Skin of body (tissue), 2 donors: Measurements from ENCODE around the gene AANAT. TPM values are rescaled to one million over a fixed set of nuclear protein-coding genes. Genes with fewer than 3 reads are reported as not detected.

Experiments used
- DNase-seq: peaks from one replicate; lab custom pipeline; 2025; lab: John Stamatoyannopoulos, UW
- total RNA-seq: library from RNA; depleted of rRNA; stranded (reverse); fragments of >200 nt; gene quantifications from one replicate; pipeline ENCODE4 v1.2.3, GENCODE V29; 2014

AANAT gene
- total RNA-seq, 1 donor from 2014 or later, result not detected

DNA sequence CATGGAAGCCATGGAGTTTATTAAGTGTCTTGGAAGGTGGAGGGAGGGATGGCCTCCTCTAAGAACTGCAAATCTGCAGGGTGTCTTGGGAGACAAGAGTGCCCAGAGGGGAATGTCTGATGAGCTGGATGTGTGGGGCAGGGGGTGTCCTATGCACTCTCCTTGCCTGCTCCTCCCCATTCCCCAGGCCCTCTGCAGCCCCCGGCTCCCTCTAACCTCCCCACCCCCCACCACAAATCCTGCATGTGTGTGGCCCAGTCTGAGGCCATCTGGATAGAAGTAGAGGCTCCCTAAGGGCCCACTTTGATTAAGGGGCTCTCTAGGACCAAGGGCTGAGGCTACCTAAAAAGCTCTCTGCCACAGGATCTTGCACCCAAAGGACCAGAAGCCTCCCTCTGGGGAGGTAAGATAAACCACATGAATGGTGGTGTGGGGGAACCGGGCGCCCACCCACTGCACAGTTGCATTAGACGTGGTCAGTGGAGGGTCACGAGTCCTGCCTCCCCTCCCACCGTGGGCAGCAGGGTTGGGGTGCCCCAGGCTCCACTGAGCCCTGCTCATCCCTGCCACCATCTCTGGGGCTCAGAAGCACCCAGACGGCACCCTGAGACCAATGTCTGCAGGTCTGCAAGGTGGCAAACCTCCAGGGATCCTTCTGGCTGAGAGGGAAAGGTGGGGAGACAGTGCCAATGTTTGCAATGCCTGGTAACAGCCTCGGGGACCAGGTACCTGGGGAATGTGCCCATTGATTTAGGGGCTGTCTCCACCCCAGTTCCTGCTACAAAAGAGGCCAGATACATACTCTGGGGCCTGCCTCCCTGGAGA, 618 bp downstream of the AANAT start:
- no peak for DNase-seq

DNA sequence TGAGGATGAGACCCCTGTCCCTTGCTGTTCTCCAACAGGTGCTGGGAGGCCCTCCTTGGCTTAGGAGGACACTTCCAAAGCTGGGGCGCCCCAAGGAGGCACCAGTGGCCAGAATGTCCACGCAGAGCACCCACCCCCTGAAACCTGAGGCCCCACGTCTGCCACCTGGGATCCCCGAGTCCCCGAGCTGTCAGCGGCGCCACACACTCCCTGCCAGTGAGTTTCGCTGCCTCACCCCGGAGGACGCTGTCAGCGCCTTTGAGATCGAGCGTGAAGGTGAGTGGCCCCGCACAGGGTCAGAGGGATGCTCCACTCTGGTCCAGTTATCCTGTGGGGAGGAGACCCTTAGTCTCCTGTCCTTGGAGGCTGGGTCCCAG, 1.2 kb downstream of the AANAT start:
- no peak for DNase-seq

DNA sequence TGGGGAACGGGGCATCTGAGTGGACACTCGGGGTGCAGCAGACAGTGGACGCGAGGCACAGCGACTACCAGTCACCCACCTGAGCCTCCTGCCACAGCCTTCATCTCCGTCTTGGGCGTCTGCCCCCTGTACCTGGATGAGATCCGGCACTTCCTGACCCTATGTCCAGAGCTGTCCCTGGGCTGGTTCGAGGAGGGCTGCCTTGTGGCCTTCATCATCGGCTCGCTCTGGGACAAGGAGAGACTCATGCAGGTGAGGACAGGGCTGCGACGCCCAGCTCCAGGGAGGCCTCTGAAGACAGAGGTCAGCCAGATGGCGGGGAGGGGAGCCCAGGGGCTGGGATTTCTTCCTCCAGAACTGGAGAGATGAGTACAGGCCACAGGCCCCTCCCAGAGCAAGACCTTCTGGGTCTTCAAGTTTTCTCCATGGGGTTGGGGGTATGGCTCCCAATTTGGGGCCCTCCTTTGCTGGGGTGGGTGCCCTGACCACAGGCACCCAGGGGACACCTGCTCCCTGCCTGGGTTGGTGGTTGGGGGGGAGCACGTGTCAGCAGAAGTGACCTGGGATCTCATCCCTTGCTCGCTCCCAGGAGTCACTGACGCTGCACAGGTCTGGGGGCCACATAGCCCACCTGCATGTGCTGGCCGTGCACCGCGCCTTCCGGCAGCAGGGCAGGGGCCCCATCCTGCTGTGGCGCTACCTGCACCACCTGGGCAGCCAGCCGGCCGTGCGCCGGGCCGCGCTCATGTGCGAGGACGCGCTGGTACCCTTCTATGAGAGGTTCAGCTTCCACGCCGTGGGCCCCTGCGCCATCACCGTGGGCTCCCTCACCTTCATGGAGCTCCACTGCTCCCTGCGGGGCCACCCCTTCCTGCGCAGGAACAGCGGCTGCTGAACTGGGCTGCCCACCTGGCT, 1.9 kb downstream of the AANAT start:
- no peak for DNase-seq

DNA sequence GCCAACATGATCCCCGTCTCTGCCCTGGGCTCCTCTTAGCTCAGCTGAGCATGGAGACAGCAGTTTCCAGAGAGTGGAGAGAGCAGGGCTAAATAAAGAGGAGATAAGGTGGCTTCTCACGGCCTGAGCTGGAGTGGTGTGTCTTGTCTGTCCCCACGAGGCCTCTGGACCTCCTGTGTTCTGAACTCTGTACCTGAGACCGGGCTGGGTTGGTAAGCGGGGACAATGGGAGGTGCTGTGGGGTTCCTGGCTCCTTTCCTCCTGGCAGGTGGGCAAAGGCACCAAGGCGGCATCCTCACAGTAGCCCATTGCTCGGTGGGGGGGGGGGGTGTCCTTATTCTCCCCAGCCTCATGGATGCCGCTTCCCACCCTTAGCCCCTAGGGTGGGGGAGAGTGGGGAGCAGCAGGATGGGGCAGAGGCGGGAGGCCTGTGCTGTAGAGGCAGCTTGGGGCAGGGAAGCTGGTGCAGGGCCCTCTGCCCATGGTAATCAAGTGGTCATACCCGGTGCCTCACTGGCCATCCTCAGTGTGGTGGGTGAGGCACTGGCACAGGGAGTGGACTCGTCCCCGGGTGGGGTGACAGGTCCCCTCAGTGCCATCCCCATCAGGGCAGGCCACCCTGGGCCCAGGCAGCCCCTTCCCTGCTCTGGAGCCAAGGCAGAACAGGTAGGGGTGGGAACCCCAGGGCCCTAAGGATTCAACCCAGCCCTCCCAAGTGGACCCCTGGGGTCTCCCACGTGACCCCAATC, 2.8 kb downstream of the AANAT start:
- no peak for DNase-seq

- no peak for DNase-seq
Measured at GRCh38 chr17:76471498-76472257, 4.3 kb downstream of the AANAT start.

DNA sequence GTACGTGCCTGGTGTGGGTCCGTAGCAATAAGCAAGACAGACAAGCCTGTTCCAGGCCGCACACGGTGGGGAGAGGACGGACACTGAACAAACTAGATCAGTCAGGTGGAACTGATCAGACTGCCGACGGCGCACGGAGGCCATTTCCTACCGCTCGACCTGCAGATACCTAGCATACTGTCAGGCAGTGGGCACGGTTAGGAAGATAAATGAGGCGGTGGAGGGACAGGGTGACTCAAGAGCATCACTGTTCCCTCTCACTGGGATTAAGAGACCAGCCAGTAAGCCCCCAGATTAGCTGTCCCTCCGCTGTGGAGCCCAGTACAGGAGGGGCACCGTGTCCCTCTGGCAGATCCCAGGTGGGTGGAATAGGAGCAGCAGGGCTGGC, 4.8 kb downstream of the AANAT start:
- DNase-seq, result no peak

DNA sequence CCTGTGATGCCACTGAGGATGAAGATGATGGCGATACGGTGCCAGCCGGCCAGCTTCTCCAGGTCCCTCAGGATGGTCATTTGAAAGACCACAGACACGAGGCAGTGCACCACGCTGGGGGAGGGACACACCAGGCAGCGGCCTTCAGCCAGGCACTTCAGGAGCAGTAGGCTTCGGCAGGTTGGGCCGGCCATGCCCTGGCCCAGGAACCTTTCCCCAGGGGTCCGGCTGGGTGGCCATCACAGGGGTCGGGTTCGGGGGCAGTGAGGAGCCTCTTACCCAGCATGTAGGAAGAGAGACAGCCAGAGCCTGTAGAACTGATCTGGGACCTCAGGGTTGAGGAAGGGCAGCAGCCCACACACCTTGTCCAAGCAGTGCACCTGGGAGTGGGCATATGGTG, 5.3 kb downstream of the AANAT start:
- no peak for DNase-seq

DNA sequence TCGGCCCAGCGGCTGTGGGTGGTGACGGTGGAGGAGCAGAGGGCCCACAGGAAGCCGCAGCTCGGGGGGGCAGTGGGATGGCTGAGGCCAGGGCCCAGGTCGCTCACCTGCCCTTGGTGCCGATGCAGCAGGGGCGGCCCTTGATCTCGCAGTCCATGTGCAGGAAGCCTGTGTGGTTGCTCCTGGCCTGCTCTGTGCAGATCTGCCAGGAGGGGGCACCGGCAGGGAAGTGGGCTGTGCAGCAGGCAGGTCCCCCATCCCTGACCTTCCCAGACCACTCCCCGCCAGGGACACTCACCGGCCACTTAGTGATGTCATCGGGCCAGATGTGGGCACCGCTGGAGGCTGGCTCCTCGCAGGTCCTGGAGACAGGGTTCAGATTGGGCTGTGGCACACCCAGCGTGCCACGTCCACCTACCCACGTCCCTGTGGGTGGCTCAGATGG, 6.2 kb downstream of the AANAT start:
- no peak for DNase-seq

DNA sequence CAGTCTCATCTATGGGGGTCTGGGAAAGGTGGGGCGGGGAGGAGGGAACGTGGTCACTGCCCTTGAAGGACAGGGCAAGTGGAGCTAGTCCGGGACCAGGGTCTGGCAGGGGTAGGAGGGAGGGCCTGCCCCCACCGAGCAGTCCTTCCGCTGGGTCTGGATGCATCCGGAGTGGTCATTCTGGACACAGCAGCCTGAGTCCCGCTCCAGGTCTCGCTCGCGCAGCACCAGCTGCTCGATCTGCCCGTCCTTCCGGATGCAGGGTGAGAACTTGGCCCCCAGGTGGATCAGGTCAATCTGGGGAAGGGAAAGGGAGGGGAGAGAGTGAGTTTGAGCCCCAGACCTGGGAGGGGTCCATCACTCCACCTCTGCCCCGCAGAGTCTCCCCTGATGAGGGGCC, 6.8 kb downstream of the AANAT start:
- DNase-seq, result no peak

DNA sequence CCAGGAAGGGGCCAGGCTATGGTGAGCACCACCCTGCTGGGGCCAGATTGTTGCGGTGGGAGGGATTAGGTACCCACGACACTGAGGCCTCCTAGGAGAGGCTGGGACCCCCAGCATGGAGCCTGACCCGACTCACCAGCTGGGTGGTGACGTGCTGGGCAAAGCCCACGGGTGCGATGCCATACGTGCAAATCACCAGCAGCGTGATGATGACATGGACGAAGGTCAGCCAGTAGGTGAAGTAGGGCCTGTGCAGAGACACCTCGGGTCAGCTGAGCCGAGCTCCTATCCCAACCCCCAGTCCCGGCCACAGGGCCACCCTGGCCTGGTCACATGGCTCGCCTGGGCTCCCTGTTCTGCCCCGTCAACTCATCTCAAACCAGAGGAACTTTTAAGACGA, 7.5 kb downstream of the AANAT start:
- no peak for DNase-seq

- DNase-seq, result no peak
Measured at GRCh38 chr17:76475302-76475701, 7.9 kb downstream of the AANAT start.

DNA sequence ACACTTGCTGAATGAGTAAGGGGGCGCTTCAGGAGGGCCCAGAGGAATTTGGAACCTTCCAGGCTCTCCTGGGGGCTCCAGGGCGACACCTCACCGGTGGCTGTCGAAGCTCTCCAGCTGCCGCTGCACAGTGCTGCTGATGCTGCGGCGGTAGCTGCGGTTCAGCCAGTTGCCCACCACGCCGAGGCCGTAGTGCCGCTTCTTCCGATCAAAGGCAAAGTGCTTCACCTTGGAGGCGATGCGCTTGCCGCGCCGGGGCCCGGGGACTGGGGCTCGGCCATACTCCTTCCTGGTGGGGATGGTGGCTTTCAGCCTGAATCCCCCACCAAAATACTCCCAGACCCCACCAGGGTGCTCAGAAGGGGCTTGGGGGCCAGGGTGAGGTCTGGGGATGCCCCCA, 9.3 kb downstream of the AANAT start:
- no peak for DNase-seq

- DNase-seq, result no peak
Measured at GRCh38 chr17:76477576-76477975, 10.2 kb downstream of the AANAT start.

GRCh38 chr17:76478097-76478496, 10.7 kb downstream of the AANAT start:
- no peak for DNase-seq

DNA sequence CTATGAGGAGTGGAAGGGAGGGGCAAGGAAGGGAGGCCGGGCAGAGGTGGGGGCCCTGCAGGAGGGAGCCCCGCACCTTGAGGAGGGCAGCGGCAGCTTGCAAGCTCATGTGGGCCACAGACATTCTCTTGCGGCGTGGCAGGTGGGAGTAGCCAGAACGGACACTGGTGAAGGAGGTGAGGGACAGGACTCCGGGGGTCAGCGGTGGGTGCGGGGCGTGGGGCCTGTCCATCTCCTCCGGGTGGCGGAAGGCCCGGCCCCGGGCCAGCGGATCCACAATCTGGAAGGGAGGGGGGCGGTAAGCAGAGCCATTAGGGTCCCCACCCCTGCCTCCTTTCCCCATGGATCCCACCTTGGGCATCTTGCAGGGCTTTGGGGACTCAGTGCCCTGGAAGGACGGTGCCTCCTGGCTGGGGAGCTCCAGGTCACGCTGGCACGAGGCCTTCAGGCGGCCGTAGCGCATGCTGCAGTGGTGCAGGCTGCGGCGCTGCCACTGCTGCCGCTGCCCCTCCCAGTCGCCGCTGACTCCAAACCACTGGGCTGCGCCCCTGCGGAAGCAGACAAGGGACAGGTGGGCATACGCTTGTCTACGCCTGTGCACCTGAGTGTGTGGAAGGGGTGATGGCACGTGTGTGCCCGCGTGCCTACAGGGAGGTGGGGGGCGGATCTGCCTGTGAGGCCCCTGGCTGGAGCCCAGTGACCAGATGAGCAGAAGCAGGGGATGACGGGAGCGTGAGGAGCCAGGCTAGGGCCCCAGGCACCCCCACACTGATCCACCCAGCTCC, 11.5 kb downstream of the AANAT start:
- no peak for DNase-seq

GRCh38 chr17:76479515-76480060, 12.2 kb downstream of the AANAT start:
- no peak for DNase-seq

DNA sequence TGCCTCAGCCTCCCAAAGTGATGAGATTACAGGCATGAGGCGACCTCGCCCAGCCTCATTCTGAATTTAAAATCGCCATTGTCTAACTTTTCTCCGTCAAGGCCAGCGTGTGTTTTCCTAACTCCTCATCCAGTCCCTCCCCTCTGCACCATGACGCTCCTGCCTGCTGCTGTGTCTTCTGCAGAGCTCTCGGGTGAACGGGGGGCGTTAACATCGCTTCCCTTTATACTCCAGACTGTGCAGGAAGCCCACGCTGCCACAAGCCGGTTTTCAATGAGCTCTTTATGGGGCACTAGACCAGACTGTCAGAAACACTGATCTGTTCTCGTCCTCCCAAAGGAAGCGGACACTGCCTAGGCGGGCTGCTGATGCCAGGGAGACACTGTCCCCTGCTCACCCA, 13.2 kb downstream of the AANAT start:
- peak; percentile 22 for DNase-seq

DNA sequence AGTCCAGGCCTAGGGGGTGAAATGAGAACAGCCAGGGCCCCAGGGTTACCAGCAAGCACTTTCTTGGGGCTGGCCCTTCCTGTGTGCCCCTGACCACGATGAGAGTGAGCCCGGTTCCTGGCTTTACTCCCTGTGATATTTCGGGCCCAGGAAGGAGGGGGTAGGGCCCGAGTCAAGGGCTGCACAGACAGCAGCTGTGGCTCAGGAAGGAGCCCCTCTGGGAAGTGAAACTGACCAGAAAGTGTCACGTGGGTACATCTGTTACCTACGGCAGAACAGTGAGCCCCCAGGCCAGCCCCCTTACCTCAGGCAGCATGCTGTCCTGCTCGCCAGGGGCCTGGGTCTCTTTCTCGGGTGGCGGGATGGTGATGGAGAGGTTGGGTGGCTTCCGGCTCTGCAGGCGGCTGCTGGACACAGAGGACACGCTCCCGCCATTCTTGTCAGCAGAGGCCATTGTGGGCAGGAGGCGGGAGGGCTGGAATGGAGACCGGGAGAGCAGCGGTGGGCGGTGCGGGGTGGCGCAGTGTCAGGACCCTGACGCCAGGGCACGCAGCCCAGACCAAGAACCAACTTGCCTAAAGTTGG, 13.8 kb downstream of the AANAT start:
- DNase-seq, result no peak

DNA sequence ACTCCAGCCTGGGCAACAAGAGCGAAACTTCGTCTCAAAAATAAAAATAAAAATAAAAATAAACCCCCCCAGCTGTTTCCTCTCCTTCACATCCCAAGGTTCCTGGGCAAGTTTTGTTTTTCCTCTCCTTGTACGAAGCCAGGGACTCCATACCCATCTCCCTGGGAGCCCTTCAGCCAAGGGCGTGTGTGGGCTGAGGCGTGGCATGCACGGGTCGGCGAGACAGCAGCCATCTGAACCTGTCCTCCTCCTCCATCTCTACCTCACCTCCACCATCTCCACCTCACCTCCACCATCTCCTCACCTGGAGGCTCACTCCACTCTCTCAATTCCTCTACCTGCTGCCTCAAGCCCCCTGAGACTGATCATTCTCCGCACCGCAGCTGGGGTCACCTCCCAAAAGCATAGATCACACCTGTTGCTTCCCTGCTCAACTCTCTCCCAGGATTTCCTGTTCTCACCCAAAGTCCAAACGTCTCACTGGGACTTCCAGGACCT, 16.9 kb downstream of the AANAT start:
- DNase-seq, result no peak
